Activated gamma-delta T cell treated with anti-CD3 and anti-CD28 coated beads, Interleukin-2, amount 50 U/mL, for 16 hours (primary cell): ENCODE results near the gene KRT80.
A peak's percentile ranks its signal among the peaks of the same experiment; 100 is the strongest.

Experiments used
- DNase-seq: peaks from one replicate; pipeline ENCODE4 v3.0.0-alpha.2; 2020; ENCODE audit warnings: low read depth

The KRT80 gene

DNA sequence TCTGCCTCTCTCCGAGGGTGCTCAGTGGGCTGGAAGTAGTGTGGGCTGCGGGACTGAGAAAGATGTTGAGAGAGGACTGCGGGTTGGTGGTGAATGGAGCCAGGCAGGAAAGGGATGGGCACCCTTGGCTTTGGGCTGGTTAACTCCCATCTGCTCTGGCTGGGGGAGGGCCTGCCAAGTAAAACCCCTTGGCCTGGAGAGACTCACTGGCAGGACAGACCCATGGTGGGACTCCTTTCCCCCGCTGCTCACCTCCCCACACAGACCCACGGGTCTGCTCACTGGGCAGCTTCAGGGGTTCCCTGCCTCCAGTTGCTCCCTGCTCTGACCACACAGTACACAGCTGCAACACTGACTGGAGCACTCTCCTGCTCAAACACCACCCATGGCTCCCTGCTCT lies 54.1 kb downstream of the KRT80 start:
- DNase-seq, result no peak

DNA sequence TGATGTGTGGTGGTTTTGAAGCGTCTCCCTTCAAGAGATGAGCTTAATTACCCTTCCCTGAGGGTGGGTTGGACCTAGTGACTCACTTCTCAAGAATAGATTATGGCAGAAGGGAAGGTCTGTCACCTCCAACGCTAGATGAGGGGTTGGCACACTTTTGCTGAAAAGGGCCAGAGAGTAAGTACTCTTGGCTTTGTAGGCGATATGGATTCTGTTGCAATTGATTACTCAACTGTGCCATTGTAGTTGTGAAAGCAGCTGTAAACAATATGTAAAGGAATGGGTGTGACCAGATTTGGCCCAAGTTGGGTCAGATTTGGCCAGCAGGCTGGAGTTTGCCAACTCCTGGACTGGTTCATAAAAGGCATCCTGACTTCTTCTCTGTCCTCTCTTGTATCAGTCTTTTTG lies 59.1 kb downstream of the KRT80 start:
- DNase-seq, result no peak

DNA sequence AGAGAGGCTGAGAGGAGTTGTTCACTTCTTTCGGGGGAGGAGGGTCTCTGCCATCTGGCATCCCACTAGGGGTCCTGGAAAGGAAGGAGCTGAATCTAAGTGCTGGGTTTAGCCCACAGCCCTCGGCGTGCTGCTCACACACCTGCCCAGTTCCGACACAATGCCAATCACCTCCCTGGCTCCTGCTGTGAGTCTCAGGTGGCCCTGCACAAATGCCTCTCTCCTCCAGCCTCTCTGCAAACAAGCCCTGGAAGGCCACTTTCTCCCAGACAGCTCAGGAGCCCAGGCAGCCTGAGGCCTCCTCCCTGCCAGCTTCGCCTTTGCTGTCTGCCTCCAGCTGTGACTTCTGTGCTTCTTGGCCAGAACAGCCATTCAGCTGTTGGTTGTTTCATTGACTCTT lies 61.1 kb downstream of the KRT80 start:
- DNase-seq, result no peak

DNA sequence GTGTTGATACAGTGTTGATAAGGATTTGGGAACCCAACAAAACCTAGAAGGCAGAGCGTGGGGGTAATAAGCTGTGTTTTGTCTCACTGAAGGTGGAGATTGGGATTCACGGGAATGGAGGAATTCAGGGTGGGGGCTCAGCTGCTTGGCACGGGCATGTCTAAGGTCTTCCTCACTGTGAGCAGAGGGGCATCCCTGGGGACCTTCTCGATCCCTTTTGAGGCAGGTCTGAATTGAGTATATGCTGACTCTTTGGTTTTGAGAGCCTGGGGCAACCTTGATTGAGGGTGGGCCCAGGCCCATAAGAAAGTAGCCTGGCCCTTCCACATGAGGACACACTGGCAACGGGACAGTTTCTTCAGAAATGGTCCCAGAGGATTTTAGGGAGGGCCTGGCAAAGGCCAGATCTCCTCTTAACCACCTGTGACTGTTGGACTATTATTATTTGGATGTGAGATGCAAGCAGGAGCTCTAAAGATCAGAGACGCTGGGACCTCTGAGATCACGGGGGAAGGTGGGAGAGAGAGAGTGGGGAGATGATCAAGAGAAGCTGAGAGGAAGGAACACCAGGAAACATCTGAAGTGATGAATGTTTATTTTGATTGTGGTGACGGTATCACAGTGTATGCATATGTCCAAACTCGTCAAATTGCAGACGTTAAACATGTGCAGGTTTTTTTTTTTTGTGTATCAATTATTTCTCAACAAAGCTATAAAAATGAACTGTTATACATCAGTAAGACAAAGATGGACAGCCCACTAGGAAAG lies 63.9 kb downstream of the KRT80 start:
- no peak for DNase-seq

DNA sequence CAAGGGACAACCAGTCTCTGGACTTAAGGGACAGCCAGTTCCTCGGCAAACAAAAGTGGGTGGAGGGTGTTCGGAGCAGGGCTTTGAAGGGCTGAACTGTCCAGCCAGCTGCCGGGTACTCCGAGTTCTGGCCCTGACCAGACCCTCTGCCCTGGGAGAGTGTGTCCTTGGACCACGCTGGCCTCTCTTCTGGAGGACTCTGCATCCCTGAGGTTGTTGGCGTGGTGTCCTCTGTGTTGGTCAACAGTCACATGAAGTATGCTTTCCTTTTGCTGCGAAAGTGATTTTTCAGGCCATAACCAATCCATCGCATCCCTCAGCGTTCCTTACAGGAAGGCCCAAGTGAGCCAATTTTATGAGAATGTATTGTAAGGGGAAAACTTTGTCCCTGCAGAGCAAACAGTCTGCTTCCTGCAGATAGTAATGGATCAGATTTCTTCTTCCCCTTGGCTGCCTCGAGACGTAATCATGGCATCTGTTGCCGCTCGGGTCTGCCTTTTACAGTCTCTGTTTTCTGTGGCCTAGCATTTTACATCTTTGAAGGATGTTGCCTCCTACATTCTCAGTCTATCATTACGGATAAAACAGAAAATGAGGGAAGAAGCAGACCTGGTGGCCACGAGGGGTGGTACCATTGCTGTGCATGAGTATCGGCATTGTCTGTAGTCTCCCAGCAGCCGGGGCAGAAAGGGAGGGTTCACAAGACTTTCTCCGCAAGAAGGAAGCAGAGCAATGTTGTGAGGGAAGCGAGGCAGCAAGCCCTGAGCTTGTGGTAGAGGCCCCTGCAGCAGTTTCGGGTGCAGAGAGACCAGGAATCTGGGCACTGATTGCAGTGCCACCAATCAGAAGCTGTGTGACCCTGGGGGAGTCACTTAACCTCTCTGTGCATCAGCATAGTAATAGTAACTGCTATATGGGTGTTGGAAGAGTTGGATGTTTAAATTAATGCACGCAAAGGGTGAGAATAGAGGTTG lies 64.9 kb downstream of the KRT80 start:
- no peak for DNase-seq

DNA sequence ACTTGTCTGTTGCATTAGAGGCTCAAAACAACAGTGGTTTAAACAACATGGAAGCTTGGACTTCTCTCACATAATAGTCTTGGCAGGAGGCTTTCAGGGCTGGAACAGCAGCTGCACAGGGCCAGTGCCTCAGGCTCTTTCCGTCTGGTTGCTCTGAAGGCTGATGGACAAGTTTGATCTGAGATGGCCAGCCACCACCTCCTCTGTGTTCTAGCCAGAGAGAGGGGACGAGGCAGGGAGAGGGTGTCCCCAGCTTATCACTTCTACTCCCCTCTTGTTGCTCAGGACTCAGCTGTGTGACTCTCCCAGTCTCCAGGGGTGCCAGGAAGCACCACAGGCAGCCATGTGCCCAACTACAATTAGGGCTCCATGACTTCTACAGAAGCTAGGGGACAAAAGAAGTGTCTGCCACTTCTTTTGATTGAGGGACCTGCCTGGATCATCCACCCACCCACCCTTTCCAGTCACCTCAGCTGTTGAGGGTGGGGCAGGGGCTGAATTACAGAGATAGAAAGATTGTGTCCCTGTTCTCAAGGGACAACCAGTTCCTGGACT lies 65.7 kb downstream of the KRT80 start:
- DNase-seq, result no peak

DNA sequence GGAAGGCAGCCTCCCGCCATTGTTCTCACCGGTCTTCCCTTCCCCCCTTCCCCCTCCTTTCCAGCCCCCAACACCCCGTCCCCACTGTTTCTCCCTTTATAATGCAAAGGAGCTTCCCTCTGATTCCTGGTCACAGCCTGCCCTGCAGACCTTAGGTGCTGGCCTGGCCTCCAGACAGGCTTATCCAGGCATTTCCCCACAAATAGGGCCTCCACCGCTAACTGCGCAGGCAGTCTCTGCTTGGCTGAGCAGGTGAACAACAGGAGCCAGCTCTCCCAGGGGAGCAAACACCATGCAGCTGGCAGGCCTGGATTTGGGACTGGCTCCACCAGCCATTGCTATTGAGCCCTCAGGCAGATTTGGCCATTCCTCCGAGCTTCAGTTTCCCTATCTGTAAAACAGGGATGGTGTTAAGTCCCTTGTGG lies 66.3 kb downstream of the KRT80 start:
- no peak for DNase-seq

DNA sequence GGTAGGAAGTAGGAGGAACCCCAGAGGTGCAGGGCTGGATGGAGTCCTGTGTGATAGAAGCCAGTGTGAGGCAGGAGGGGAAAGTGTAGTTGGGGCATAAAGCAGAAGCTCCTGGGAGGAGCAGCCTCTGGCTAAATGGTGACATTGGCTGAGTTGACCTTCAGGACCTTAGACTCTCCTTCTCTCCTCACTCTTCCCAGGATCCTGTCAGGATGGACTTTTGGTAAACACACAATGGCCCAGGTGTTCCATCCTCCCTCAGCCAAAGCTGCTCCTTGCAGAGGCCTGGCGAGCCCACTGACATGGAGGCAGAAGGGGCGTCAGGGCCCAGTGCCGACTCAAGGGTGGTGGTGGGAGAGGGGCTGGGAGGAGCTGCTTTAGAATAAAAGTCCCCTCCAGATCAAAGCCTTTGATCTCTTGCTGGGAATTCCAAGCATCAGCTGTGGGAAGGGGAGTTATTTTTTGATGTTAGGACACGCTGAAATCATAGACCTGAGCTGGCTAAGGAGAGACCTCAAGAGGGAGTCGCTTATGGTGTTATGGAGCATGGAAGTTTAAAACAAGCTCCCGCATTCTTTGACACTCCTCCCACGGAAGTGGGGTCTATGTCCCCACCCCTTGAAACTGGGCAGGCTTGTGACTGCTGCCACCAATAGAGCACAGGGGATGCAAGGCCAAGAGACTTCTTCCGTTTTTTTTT lies 68.2 kb downstream of the KRT80 start:
- DNase-seq, result no peak

DNA sequence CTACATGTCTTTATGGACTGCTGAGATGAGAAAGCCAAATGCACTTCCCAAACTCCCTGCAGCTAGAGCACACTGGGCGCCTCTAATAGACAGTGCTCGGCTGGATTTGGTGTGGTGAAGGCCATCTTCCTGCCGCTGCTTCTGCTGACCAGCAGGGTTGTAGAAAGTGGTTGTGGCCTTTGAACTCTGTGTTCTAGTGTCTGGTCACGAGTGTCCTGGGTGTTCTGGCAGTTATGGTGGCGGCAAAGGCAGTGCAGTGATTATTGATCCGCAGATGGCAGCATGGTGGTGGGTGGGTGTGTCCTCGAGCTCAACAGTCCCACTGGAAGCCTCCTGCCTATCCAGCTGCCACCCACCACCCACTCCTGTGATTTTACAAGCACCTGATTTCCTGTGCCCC lies 68.9 kb downstream of the KRT80 start:
- no peak for DNase-seq

DNA sequence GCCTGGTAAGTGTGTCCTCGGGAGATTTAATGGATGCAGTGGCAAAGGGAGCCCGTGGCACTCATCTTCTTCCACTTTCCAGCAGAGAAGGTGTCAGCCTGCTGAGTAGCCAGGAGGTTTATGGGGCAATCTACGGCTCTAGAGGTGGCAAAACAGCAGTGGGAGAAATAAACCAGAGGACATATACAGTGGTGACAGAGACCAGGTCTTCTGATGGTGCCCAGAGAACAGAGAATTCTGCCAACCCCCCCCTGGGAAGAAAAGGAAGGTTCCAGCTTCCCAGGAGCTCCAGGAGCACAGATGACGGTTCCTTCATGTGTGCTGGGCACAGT lies 69.3 kb downstream of the KRT80 start:
- no peak for DNase-seq

DNA sequence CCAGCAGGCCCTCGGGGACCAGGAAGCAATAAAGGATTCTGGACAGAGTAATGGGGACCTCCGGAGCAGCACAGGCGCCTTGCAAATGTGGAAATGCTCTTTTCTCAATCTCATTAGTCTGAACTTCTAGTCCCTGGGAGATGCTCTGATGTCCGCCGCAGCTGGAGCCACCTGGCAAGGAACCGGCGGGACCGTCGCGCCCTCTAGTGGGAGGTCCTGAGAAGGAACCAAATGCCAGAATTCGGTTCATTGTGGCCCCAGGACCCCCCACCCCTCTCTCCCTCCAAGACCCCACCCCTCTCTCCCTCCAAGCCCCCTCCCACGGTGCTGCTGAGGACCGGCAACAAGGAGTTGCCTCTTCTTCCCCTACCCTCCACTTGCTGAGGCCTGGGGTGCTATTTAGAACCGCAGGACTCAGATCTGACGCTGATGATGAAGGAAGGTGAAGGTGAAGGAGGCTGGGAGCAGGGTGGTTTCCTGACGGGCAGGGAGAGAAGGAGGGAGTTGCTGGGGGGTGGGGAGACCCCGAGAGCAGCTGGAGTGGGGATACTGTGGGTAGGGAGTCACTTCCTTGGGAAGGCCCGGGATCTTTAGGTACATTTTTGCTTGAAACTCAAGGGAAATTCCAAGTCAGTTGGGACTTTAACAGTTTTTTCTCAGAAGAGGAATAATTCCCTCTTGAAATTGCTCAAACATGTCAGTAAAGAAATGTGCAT lies 69.8 kb downstream of the KRT80 start:
- DNase-seq, result peak; percentile 42

DNA sequence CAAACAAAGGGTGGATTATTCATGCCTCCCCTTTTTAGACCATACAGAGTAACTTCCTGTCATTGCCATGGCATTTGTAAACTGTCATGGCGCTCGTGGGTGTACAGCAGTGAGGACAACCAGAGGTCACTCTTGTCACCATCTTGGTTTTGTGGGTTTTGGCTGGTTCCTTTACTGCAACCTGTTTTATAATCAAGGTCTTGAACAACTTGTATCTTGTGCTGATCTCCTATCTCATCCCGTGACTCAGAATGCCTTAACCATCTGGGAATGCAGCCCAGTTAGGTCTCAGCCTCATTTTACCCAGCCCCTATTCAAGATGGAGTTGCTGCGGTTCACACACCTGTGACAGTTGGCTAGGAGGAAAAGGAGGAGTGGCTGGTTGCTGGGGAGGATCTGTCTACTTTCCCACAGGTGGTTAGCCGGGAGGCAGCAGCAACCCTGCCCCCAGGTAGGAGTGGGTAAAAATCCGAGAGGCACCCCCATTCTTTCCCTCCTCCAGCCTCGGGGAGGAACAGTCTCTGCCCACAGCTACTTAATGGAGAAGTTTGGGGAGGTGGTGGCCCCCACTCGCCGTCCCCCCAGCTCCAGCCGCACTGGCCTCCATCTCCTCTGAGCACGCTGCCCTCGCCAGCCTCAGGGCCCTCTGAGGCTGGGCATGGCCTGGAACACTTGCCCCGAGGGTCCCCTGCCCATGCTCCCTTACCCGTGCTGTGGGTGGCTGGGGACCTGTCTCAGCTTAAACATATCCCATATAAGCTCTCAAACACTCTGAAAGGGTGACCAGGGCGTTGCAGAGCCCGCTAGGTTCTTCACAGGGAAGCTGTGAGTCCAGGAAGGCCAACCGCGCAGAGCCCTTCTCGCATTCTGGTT lies 70.6 kb downstream of the KRT80 start:
- no peak for DNase-seq

DNA sequence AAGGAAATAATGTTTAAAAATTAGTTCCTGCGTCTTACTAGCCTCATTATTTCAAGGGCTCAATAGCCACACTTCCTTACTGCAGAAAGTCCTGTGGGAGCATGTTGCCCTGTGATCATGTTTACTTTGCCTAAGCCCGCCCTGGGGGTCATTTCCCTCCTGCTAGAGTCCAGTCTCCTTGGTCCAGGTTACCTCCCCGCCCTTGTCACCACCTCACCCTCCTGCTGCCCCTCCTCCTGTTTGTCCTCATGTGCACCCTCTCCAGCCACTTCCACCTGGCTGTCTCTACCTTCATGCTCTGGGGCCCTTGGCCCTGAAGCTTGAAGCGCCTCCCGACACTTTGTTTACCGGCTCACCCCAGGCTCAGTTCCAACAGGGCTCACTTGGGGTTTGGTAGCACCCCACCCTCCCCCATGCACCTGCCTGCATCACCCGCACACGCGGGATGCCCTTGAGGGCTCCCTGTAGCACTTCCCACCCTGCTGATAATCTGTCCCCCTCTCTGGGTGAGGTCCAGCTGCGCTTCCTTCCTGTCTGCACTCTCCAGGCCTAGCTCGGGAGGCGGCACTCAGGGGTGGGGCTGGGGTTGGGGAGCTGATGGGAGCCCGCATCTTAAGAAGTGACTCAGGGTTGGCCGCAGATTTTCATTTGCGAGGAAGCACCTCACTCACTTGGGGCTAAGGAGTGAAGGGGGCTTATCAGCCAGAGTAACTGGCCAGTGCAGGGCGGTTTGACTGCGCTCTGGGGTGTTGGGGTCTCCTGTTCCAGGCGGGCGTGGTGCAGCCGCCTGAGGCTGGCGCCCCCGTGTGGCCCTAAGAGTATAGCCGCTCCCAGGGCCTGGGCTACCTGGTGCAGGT lies 72.2 kb downstream of the KRT80 start:
- no peak for DNase-seq
